Prostate gland (tissue), 2 donors: ENCODE measurements around the gene GFOD2. TPM values are rescaled to one million over a fixed set of nuclear protein-coding genes. Genes with fewer than 3 reads are reported as not detected.

Experiments
- DNase-seq: peaks from one replicate; pipeline ENCODE4 v3.0.0-alpha.2; 2019; ENCODE audit warnings: low spot score
- H3K27ac ChIP-seq, 2 donors: fragments of 200-600 bp; sonication (generic); 2 replicates each; pipeline ENCODE4 v1.5.1; 2017 to 2019
- H3K27me3 ChIP-seq: fragments of 200-600 bp; sonication (generic); replicated peaks from 2 replicates; pipeline ENCODE4 v1.5.1; 2019; ENCODE audit not compliant: insufficient read depth
- H3K36me3 ChIP-seq, 2 donors: fragments of 200-600 bp; sonication (generic); 1 replicate in 1 of 2; 2 replicates in 1 of 2; pipeline versions ENCODE4 v1.5.1 to v1.8.1; 2017 to 2019
- H3K4me1 ChIP-seq: fragments of 200-600 bp; sonication (generic); replicated peaks from 2 replicates; pipeline ENCODE4 v1.5.1; 2019
- H3K4me3 ChIP-seq, 2 donors: fragments of 200-600 bp; sonication (generic); 2 replicates each; pipeline ENCODE4 v1.5.1; 2017 to 2019
- H3K9me3 ChIP-seq: fragments of 200-600 bp; sonication (generic); 2 replicates; pipeline ENCODE4 v1.5.1; 2017
- POLR2A ChIP-seq: fragments of 450-650 bp; IDR thresholded peaks from one replicate; pipeline ENCODE4 v1.6.1; 2016; ENCODE audit warnings: antibody characterized with exemption, mild to moderate bottlenecking
- POLR2AphosphoS5 ChIP-seq: sonication (generic); formaldehyde crosslinking; IDR thresholded peaks from one replicate; pipeline ENCODE4 v1.6.1; 2017; ENCODE audit warnings: antibody characterized with exemption
- WGBS: methylation state at CpG from one replicate; pipeline ENCODE4 v1.1.5; 2018; 5-methylcytosine and 5-hydroxymethylcytosine counted together
- intact Hi-C: fragments of 100-400 bp; cut with DNase I; formaldehyde crosslinking; loops from one replicate; pipeline ENCODE4 v1.14.2; 2022
- total RNA-seq, 2 donors: library from RNA; depleted of rRNA; stranded (reverse); fragments of >200 nt; gene quantifications; one replicate each; pipeline ENCODE4 v1.1.0, GENCODE V29; 2016
- TF ChIP-seq, protein P1 (sequence below), 4 experiments: fragments of 200-600 bp in 2 of 4; fragments of 450-650 bp in 2 of 4; sonication (generic) in 2 of 4; IDR thresholded peaks; 1 replicate in 3 of 4; 2 replicates in 1 of 4; pipeline ENCODE4 v1.5.1; 2016 to 2019; ENCODE audit warnings: antibody characterized with exemption in 4 of 4, mild to moderate bottlenecking in 2 of 4, moderate library complexity in 2 of 4

Gene GFOD2
- total RNA-seq, 2 donors from 2014 or later, result 16.0 to 27.4 TPM

DNA sequence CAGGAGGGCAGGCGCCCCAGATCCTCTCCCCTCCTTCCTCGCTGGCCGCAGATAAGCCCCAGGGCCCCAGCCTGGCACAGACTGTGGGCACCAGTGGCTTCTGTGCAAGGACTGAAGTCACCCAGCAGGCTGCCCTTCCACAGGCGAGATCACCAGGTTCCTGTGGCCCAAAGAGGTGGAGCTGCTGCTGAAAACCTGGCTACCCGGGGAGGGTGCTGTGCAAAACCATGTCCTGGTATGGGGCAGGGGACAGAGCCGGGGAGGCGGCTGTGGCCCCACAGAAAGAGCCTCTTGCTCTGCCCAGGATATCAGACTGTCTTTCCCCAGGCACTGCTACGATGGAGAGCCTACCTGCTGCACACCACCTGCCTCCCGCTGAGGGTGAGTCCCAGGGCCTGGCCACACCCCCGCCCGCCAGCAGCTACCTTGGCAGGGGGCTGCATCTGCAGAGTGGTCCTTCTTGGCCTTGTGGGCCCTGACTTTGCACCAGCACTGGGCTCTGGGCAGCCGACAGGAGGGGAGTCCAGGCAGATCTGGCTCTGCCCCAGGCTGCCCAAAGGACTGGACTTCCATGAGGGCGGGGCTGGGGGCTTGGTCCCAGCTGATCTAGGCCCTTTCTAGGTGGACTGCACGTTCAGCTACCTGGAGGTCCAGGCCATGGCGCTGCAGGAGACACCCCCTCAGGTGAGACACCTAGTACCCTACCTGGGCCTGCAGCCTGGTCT, 73.6 kb downstream of the GFOD2 start:
- peak overlapping the region in 1 of 2 donors; percentile 26 for H3K4me3 ChIP-seq
- WGBS, result 83% methylated on average over 12 of the region's 15 CpGs
- intact Hi-C loops, result loop anchor here (2.0 kb wide), 1 partner anchor 99 kb away; no protein-coding TSS in a partner anchor

DNA sequence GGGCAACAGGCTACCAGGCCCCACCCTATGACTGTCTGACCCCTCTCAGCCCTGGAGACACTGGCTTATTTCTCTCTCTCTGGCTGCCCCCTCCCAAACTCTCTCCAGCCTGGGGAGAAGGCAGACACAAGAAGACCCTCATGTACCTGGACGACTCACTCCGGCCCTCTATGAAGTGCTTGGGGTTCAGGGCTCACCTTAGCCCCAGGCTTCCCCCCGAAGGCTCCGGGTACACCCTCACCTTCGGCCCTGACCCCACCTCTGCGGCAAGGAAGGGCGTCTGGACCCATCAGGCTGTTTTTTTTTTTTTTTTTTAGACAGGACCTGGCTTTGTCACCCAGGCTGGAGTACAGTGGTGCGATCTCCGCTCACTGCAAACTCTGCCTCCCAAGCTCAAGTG, 75.1 kb downstream of the GFOD2 start:
- no peak overlapping the region for H3K27ac ChIP-seq
- TF ChIP-seq, protein P1, sequence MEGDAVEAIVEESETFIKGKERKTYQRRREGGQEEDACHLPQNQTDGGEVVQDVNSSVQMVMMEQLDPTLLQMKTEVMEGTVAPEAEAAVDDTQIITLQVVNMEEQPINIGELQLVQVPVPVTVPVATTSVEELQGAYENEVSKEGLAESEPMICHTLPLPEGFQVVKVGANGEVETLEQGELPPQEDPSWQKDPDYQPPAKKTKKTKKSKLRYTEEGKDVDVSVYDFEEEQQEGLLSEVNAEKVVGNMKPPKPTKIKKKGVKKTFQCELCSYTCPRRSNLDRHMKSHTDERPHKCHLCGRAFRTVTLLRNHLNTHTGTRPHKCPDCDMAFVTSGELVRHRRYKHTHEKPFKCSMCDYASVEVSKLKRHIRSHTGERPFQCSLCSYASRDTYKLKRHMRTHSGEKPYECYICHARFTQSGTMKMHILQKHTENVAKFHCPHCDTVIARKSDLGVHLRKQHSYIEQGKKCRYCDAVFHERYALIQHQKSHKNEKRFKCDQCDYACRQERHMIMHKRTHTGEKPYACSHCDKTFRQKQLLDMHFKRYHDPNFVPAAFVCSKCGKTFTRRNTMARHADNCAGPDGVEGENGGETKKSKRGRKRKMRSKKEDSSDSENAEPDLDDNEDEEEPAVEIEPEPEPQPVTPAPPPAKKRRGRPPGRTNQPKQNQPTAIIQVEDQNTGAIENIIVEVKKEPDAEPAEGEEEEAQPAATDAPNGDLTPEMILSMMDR (IDR thresholded peaks at IDR 0.05), result no peak
- no peak for TF ChIP-seq POLR2A
- no peak for TF ChIP-seq POLR2AphosphoS5
- no peak for DNase-seq
- H3K9me3 ChIP-seq, result no peaks in the 10 kb centered on the region
- 93% methylated on average over 9 of the region's 9 CpGs for WGBS
- H3K36me3 ChIP-seq, result peaks cover 0 to under 1% of the 10 kb centered on the region in 2 donors
- peaks cover 26% of the 10 kb centered on the region for H3K27me3 ChIP-seq
- no peak overlapping the region for H3K4me3 ChIP-seq
- H3K4me1 ChIP-seq, result no peaks in the 10 kb centered on the region
- intact Hi-C loops, result loop anchor here (2.0 kb wide), 1 partner anchor 97 kb away; no protein-coding TSS in a partner anchor

More for the DNA sequence above, 73.6 kb downstream of the GFOD2 start:
- TF ChIP-seq POLR2AphosphoS5 (no peak), POLR2A (no peak)
- TF ChIP-seq, protein P1 (IDR thresholded peaks at IDR 0.05), result no peak
- H3K27ac ChIP-seq, result no peak overlapping the region
- no peaks in the 10 kb centered on the region for H3K36me3 ChIP-seq
- no peaks in the 10 kb centered on the region for H3K9me3 ChIP-seq
- no peak for DNase-seq
- no peaks in the 10 kb centered on the region for H3K4me1 ChIP-seq
- peaks cover 28% of the 10 kb centered on the region for H3K27me3 ChIP-seq

DNA sequence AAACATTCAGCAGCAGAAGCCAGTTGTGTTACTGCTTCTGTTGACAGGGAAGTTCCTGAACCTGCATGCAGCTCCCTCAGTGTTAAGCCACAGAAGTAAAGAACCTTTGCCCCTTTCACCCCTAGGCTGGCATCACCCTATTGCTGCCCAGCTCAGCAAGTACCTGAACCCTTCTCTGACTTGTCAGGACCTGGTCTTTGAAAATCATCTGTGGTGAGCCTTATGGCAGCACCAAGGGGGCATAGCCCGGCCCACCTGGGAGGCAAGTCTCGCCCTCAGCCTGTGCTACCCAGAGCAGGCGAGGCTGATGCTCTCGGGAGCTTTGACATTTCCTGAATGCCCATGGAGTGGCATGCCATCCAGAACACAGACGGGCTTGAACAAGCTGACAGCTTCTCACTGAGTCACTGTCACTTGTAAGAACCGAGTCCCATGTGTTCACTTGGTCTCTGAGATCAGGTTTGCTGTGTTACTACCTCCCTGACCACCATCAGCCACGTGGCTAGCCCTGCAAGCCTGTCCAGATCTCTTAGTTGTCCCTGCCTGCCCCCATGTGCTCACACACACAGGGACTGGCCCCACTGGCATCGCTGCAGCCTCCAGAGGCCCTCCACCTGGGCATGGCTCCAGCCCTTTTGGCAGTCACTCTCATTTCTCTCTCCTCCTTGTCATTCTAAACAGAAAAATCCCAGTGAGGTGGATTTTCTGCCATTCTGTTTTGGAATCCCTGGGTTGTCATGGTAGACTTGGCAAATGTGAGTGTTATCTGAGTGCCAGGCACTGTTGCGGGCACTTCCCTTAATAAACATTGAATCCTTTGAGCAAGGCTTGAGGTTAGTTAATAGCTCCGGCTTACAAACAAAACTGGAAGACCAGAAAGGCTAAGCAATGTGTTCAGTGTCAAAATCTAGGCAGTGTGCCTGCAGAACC, 77.1 kb downstream of the GFOD2 start:
- intact Hi-C loops, result no loop called here
- WGBS, result 27% methylated on average over 9 of the region's 10 CpGs
- H3K27ac ChIP-seq, result no peak overlapping the region
- TF ChIP-seq POLR2A (no peak), POLR2AphosphoS5 (peak; percentile 40)
- TF ChIP-seq, protein P1 (IDR thresholded peaks at IDR 0.05), result peak in 1 of 4 experiments; percentile 18
- DNase-seq, result peak; percentile 67
- H3K4me3 ChIP-seq, result no peak overlapping the region
- H3K27me3 ChIP-seq, result peaks cover 9% of the 10 kb centered on the region
- H3K9me3 ChIP-seq, result no peaks in the 10 kb centered on the region
- no peaks in the 10 kb centered on the region for H3K4me1 ChIP-seq
- H3K36me3 ChIP-seq, result peaks cover 0 to 3% of the 10 kb centered on the region in 2 donors

- Histone ChIP-seq H3K4me3 (no peak overlapping the region), H3K27me3 (no peaks in the 10 kb centered on the region), H3K9me3 (no peaks in the 10 kb centered on the region), H3K27ac (no peak overlapping the region), H3K36me3 (peaks cover 0 to 3% of the 10 kb centered on the region in 2 donors), H3K4me1 (peaks cover 3% of the 10 kb centered on the region)
- 91% methylated on average over 12 of the region's 12 CpGs for WGBS
- intact Hi-C loops, result no loop called here
- DNase-seq, result no peak
- TF ChIP-seq POLR2AphosphoS5 (no peak), POLR2A (no peak)
- TF ChIP-seq, protein P1 (IDR thresholded peaks at IDR 0.05), result no peak
These were observed 81.5 kb downstream of the GFOD2 start for GRCh38 chr16:67637625-67638024.
